Parietal lobe (tissue), 1 donor: ENCODE data around the gene OPRPN. TPM values are rescaled to one million over a fixed set of nuclear protein-coding genes. Genes with fewer than 3 reads are reported as not detected.

Source experiments
- total RNA-seq: library from RNA; depleted of rRNA; stranded (reverse); fragments of >200 nt; gene quantifications from one replicate; pipeline ENCODE4 v1.2.3, GENCODE V29; 2014

The OPRPN gene, protein sequence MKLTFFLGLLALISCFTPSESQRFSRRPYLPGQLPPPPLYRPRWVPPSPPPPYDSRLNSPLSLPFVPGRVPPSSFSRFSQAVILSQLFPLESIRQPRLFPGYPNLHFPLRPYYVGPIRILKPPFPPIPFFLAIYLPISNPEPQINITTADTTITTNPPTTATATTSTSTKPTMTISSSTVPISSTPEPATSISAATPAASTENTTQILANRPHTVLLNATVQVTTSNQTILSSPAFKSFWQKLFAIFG
- total RNA-seq = not detected

DNA sequence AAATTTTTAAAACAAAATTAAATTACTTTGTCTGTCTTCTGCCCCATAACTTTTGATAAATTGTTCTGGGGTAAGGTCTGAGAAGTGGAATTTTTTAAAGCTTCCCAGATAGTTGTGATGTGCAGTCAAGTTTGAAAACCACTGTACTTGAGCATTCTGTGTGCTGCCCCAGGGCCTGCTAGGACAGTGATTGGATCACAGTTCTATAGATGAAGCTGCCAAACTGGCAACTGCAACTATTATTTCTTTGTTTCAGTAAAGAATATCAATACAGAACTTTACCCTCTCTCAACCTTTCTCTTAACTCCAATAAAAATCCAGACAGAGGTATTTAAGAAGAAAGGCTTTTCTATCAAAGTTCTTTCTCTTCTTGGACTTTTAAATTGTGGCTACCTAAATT, at the start of gene OPRPN:
Gene OPRPN (plus strand): TSS at position 361 of the 400 bp plus-strand sequence. CDS start 1,346 bp downstream, outside the sequence.

DNA sequence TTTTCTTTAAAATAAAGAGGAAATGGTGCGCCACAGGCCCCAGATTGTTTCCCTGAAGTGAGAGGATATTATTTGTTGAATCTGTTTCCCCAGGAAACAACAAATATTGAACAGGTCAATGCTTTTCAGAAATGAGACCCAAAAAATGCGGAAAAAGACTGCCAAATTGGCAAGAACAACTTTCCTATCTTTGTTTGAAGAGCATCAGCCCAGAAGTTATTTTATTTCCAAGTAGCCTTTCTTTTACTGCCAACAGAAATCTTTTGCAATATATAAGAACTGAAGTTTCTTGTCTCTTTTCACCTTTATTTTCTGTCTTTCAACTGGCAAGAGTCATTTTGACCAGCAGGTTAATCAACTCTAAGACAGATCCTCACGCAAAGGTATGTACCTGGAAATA, 37.3 kb upstream of the OPRPN start, which contains the start of gene SMR3A:
Gene SMR3A (plus strand): TSS at position 301 of the 400 bp plus-strand sequence. CDS start 1,356 bp downstream, outside the sequence.

GRCh38 chr4:70382691-70383181, 15.0 kb upstream of the OPRPN start, which contains the start of gene SMR3B:
TSS of gene SMR3B (plus strand) at chr4:70383131. CDS start at chr4:70384511, 1,380 bp downstream.

Other genes starting within 250 kb of the OPRPN start
- gene PRR27, start 243.7 kb upstream of the OPRPN start, total RNA-seq = not detected
- not detected for gene ODAM, start 202.2 kb upstream of the OPRPN start, total RNA-seq
- not detected for gene FDCSP, start 171.8 kb upstream of the OPRPN start, total RNA-seq
- not detected for gene CSN3, start 155.3 kb upstream of the OPRPN start, total RNA-seq
- not detected for gene CABS1, start 63.0 kb upstream of the OPRPN start, total RNA-seq
- gene SMR3A, start 37.2 kb upstream of the OPRPN start, total RNA-seq = not detected
- gene SMR3B, start 14.8 kb upstream of the OPRPN start, total RNA-seq = not detected
- gene MUC7, start 74.3 kb downstream of the OPRPN start, total RNA-seq = not detected
- not detected for gene AMTN, start 120.6 kb downstream of the OPRPN start, total RNA-seq
- gene AMBN, start 194.3 kb downstream of the OPRPN start, total RNA-seq = 0.94 TPM
- gene ENAM, start 230.8 kb downstream of the OPRPN start, total RNA-seq = not detected